GM18517 (cell line): ENCODE measurements around the gene SUSD4.
"Not testable (repeated sequence)": the region's sequence is repeated elsewhere in the genome, so short reads cannot be mapped to it uniquely, and the experiment has no call there.

Source experiments
- ATAC-seq: cut with Tn5 transposase; IDR thresholded peaks from one replicate; pipeline ENCODE4 v1.9.1; 2021; ENCODE audit warnings: mild to moderate bottlenecking, moderate library complexity; ENCODE audit not compliant: unreplicated experiment

Gene SUSD4

DNA sequence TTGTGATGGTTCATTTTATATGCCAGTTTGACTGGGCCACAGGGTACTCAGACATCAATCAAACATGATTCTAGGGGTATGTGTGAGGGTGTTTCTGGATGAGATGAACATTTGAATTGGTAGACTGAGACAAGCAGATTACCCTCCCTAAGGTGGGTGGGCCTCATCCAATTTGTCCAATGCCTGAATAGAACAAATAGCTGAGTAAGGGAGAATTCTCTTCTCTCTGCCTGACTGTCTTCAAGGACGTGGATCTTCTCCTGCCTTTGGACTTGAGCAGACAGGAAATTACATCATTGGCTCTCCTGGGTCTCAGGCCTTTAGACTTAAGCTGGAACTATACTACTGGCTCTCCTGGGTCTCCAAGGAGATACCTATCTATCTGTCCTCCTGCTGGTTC is 64.4 kb downstream of the SUSD4 start:
- ATAC-seq, result no peak

DNA sequence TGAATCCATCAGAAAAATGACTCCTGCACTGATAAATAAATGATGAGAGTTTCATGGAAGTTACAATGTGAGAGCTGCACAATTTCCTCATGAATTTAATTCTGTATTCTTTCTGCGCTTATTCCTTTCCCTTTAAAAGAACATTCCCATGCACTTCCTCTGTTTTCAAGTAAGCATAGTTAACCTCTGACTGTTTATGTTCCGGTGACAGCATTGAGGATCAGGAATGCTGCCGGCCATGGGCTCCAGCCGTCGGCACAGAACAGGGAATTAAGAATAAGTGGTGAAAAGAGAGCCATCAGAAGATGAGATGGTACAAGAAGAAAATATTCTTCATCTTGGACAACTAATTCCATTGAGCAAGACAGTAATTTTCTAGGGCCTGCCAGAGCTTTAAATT is 65.3 kb downstream of the SUSD4 start:
- no peak for ATAC-seq

DNA sequence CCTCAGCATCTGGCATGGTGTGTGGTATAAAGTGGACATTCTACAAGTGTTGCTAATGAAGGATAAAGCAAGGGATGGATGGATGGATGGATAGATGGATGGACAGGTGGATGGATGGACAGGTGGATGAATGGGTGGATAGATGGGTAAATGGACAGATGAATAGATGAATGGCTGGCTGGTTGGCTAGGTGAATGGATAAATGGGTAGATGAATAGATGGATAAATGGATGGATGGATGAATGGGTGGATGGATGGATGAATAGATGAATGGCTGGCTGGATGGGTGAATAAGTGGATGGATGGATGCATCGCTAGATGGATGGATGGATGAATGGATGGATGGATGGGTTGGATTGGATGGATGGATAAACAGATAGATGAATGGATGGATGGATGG is 66.2 kb downstream of the SUSD4 start:
- no peak for ATAC-seq

GRCh38 chr1:223291796-223292195 is 72.2 kb downstream of the SUSD4 start:
- ATAC-seq, result no peak

- ATAC-seq, result no peak
These were observed 73.6 kb downstream of the SUSD4 start for GRCh38 chr1:223290397-223290796.

DNA sequence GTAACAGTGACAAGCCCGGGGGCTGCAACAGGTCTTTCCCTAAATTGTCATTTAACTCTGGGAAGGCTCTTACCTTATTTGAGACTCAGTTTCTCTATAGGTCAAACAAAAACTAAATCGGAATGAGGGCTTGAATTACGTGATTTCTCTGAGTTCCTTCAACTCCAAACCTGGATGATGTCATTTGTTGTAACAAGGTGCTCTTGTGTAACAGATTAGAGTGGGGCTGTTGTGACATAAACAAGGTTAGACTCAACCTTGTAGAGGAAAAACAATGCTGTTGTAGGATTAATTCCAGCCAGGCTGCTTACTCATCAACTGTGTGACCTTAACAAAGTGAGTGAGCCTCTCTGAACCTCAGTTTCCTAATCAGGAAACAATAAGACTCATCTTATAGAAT is 74.4 kb downstream of the SUSD4 start:
- no peak for ATAC-seq

DNA sequence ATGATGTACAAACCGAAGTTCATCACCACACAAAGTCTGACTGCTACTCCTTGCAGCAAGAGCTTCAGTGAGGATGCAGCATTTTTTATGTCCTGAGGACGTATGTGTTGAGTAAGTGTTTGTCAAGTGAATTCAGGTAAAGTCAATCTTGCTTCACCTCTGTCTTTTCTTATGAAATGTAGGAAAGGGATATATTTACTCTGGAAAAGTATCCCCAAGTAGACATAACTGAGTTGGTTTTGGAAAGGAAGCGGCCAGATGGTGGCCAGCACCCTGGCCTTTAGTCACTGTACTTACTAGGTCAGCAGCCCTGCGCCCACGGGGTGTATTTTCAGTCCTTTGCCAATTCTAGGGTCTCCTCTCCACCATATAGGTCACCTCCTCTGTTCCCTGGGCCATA is 75.2 kb downstream of the SUSD4 start:
- ATAC-seq, result no peak

DNA sequence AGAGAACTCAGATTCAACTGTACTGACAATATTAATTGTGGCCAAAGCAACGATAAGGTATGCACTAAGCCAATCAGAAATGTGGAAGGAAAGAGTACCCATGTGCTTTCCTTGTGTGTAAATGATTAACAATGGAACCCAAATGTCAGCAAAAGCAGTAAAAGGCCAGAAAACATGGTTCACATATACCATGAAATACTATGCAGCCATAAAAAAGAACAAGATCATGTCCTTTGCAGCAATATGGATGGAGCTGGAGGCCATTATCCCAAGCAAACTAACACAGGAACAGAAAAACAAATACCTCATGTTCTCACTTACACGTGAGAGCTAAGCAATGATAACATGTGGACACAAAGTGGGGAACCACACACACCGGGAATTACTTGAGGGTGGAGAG is 78.5 kb downstream of the SUSD4 start:
- no peak for ATAC-seq

DNA sequence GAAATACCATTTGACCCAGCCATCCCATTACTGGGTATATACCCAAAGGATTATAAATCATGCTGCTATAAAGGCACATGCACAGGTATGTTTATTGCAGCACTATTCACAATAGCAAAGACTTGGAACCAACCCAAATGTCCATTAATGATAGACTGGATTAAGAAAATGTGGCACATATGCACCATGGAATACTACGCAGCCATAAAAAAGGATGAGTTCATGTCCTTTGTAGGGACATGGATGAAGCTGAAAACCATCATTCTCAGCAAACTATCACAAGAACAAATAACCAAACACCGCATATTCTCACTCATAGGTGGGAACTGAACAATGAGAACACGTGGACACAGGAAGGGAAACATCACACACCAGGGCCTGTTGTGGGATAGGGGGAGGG is 80.3 kb downstream of the SUSD4 start:
- ATAC-seq, result not testable (repeated sequence)

DNA sequence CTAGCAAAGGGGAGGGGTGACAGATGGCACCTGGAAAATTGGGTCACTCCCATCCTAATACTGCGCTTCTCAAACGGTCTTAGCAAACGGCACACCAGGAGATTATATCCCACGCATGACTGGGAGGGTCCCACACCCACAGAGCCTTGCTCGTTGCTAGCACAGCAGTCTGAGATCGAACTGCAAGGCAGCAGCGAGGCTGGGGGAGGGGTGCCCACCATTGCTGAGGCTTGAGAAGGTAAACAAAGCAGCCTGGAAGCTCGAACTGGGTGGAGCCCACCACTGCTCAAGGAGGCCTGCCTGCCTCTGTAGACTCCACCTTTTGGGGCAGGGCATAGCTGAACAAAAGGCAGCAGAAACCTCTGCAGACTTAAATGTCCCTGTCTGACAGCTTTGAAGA is 85.7 kb downstream of the SUSD4 start:
- ATAC-seq, result not testable (repeated sequence)

- ATAC-seq, result no peak
These were observed 87.9 kb downstream of the SUSD4 start for GRCh38 chr1:223276029-223276428.

DNA sequence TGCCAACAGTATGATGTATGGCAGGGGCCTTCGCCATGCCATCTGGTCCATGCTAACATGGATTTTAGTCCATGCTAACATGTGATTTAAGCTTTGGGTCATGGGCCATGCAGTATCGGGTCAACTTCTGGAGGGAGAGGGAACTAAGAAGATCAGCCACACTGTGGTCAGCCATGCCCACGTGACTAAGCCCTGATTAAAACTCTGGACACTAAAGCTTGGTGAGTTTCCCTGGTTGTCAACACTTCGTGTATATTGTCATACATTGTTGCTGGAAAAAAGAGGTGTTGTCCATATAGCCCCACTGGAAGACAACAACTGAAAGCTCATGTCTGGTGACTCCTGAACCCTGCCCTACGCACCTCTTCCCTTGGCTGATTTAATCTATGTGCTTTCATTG is 90.5 kb downstream of the SUSD4 start:
- ATAC-seq, result no peak

DNA sequence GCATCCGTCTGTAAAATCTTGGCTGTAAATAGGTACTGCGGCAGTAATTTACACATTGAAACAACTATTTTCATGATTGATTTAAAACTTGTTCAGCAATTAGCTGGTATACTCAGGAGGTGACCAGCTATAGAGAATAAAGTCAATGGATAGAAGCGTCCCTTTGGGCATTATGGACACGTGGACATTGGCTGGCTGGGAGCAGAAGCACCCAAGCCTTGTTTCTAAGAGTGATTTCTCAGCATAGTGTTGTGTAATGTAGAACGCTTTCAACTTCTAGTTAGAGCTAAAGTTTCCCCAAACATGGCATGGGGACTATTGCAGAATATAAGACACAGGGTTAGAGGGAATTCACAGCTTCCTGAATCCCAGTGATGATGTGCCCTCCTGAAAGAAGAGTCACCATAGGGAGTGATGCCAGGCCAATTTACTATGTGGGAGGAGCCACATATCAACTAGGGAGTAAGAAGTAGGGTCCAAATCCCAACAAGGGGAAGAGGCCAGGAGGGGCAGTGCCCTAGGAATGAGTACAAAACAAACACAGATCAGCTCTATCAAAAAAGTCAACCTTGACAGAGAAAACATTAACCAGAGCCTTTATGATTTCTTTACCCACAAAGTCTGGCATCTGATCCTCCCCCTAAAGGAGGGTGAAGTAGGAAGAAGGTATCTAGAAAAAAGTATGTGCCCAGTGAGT is 92.7 kb downstream of the SUSD4 start:
- no peak for ATAC-seq

DNA sequence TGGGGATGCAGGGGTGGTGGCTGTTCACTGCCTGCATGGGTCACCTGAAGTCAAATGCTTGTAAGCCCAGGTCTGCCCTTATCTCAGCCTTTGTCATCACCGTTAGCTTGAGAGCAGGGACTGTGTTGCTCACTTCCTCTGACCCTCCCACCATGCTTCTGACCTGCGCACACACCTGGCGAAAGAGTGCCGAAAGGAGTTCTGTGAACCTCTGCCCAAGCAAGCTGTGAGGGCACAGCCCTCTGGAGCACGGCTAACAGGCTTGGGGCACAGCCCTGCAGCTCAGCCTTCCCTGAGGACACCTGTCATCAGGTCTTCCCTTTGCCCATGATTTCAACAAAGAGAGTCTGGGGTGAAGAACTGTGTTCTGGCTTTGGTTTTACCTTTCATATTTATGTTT is 93.8 kb downstream of the SUSD4 start:
- ATAC-seq, result no peak

- no peak for ATAC-seq
These were observed 95.0 kb downstream of the SUSD4 start for GRCh38 chr1:223269006-223269405.

GRCh38 chr1:223266632-223267172 is 97.3 kb downstream of the SUSD4 start:
- ATAC-seq, result no peak

DNA sequence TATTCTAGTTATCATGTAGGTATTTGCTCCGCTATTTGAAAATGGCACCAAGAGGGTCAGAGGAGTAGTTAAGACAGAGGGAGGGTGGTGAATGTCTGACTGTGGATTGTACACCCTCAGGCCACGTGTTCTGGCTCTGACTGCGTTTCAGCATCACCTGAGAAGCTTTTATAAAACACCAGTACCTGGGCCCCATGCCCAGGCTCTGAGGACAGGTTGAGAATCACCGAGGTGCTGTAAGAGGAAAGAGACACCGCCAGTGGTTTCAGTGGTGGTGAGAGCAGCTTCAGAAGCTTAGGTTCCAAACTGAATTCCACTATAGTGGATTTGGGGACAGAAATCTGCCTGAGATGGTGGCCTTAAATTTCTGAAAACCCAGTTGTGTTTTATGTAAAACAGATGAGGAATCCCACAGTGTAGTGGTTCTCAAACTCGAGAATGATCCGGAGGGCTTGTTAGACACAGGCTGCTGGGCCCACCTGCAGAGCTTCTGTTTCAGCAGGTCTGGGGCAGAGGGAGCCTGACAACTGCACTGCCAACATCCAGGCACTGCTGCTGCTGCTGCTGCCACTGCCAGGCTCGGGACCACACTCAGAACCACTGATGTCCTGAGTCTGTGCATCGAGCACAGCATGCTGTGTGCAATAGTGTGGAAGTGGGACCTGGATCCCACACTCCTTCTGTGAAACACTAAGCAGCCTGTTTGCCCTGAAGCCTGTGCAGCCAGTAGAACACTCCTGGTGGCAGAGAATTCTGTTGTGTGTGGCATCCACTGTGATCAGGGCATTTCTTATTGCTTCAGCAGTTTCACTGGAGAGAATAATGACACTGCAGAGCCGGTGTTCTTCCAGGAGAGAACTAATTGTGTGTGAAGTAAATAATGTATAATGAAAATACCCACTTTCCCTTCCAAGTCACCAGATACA is 98.7 kb downstream of the SUSD4 start:
- no peak for ATAC-seq

GRCh38 chr1:223264529-223264928 is 99.4 kb downstream of the SUSD4 start:
- no peak for ATAC-seq

DNA sequence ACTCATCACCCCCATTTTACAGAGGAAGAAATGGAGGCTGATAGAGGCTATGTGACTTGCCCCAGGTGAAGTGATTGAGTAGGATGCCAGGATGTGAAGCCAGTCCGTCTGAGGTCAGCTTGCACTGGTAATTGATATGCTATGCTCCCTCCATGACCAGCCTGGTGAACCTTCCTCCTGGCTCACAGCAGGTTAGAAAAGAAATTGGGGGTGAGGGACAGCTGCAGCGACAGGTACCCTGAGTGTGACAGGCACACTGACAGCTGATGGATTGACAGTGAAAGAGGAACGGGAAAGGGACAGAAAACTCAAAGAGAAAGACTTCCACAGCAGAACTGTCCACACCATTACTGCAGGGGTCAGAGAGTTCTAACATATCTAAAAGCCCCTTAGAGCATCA is 102.1 kb downstream of the SUSD4 start:
- no peak for ATAC-seq

- no peak for ATAC-seq
These were observed 103.3 kb downstream of the SUSD4 start for GRCh38 chr1:223260712-223261111.

DNA sequence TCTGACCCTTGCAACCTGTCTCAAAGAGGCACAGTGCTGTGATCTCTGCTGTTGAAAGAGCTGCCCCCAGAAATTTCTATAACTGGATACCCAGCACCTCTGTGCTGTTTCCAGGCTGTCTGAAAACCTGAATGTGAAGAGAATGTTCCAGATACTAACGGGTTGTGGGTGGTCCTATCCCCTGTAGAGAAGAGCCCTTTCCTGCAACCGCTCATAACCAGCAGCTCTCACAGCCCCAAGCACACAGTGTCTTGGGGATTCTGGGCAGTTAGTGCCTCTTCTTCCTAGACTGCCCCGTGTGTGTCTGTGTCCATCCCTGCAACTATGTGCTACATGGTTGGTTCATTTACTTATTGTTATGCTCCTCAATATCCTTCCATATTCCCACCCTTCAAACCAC is 104.5 kb downstream of the SUSD4 start:
- ATAC-seq, result no peak

GRCh38 chr1:223258751-223259198 is 105.2 kb downstream of the SUSD4 start:
- ATAC-seq, result no peak
